Sigmoid colon (tissue), 4 donors: ENCODE data around the gene CCDC177.

Source experiments
- CTCF ChIP-seq, 4 experiments: fragments of 450-650 bp in 3 of 4; fragments of 200-600 bp in 1 of 4; IDR thresholded peaks; one replicate each; pipeline ENCODE4 v1.5.1; 2016 to 2019; ENCODE audit warnings: antibody characterized with exemption in 4 of 4, mild to moderate bottlenecking in 3 of 4, moderate library complexity in 2 of 4
- EP300 ChIP-seq, 4 donors: sonication (generic); formaldehyde crosslinking; IDR thresholded peaks; one replicate each; pipeline ENCODE4 v1.6.1; 2017; ENCODE audit warnings: antibody characterized with exemption in 4 of 4
- POLR2A ChIP-seq, 2 donors: fragments of 450-650 bp; IDR thresholded peaks; one replicate each; pipeline ENCODE4 v1.6.1; 2016; ENCODE audit warnings: antibody characterized with exemption in 2 of 2, mild to moderate bottlenecking in 2 of 2, moderate library complexity in 2 of 2
- POLR2AphosphoS5 ChIP-seq, 4 donors: sonication (generic); formaldehyde crosslinking; IDR thresholded peaks; one replicate each; pipeline ENCODE4 v1.6.1; 2017; ENCODE audit warnings: antibody characterized with exemption in 4 of 4

GRCh38 chr14:69560826-69561225, 13.8 kb downstream of the CCDC177 start:
- TF ChIP-seq CTCF (IDR thresholded peaks at IDR 0.05), result no peak
- no peak for TF ChIP-seq POLR2A (IDR thresholded peaks at IDR 0.05)
- no peak for TF ChIP-seq POLR2AphosphoS5 (IDR thresholded peaks at IDR 0.05)
- TF ChIP-seq EP300 (IDR thresholded peaks at IDR 0.05), result no peak
